ENCODE measurements around the gene RPS8. TPM values are rescaled to one million over a fixed set of nuclear protein-coding genes. Genes with fewer than 3 reads are reported as not detected.

Gene RPS8
- total RNA-seq, 2 experiments from 2014 or later: 2,658 to 2,665 TPM

DNA sequence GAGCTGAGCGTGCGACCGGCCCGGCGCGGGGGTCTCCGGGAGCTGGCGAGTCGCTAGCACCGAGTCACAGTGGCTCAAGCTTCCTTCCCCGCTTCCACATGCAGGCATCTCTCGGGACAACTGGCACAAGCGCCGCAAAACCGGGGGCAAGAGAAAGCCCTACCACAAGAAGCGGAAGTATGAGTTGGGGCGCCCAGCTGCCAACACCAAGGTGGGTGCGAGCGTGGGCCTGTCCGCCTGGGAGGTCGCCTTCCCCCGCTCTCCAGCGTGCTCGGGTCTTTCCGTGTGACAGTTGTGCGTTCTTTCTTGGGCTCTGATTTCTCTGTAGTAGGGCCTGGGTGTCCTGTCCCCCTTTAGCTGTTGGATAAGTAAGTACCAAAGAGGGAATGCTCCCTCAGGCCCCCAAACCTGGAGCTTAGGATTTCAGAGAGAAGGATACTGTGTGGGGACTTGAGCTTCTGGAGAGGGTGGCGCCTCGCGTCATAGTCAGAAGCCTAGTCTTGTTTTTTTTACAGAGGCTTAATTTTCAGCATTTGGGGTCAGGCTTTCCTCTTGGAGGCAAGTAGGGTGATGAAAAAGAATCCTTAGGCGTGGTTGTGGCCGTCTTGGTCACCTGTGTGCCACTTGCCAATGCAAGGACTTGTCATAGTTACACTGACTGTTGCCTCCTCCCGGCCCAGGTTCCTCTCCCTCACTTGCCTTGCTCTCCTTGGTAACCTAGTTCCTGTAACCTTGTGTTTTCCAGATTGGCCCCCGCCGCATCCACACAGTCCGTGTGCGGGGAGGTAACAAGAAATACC, 790 bp downstream of the RPS8 start:
- Mint-ChIP-seq H3K27me3 (no peaks in the 10 kb centered on the region), H3K27ac (peak overlapping the region; percentile 97), H3K4me1 (peaks cover 33% of the 10 kb centered on the region), H3K36me3 (peaks cover 66% of the 10 kb centered on the region), H3K9me3 (no peaks in the 10 kb centered on the region), H3K4me3 (peak overlapping the region; percentile 94)
- peak; percentile 37 for DNase-seq

DNA sequence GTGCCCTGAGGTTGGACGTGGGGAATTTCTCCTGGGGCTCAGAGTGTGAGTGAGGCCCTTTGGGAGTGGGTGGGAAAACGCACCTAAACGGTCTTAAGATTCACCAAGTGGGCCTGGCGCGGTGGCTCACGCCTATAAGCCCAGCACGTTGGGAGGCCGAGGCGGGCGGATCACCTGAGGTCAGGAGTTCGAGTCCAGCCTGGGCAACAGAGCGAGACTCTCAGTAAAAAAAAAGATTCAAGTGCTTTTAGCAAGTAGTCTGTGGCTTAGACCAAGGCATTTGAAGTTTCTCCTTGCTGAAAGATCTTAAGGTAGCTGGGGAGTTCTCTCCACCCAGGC, 1.4 kb downstream of the RPS8 start:
- Mint-ChIP-seq H3K27me3 (no peaks in the 10 kb centered on the region), H3K27ac (peak overlapping the region; percentile 97), H3K9me3 (no peaks in the 10 kb centered on the region), H3K4me3 (peak overlapping the region; percentile 94), H3K4me1 (peaks cover 35% of the 10 kb centered on the region), H3K36me3 (peaks cover 72% of the 10 kb centered on the region)
- no peak for DNase-seq

DNA sequence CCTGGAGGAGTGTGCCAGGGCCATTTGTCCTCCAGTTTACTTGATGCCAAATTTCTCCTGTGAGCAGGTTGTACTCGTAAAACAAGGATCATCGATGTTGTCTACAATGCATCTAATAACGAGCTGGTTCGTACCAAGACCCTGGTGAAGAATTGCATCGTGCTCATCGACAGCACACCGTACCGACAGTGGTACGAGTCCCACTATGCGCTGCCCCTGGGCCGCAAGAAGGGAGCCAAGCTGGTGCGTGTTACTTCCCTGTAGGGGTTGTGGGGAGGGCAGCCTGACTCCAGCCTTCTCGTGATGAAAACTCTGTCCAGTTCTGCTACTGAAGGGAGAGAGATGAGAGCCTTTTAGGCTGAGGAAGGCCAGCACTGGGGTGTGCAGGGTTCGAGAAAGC, 2.2 kb downstream of the RPS8 start:
- Mint-ChIP-seq H3K27me3 (no peaks in the 10 kb centered on the region), H3K4me1 (peaks cover 35% of the 10 kb centered on the region), H3K27ac (peak overlapping the region; percentile 97), H3K9me3 (no peaks in the 10 kb centered on the region), H3K4me3 (peak overlapping the region; percentile 94), H3K36me3 (peaks cover 78% of the 10 kb centered on the region)
- DNase-seq: no peak

DNA sequence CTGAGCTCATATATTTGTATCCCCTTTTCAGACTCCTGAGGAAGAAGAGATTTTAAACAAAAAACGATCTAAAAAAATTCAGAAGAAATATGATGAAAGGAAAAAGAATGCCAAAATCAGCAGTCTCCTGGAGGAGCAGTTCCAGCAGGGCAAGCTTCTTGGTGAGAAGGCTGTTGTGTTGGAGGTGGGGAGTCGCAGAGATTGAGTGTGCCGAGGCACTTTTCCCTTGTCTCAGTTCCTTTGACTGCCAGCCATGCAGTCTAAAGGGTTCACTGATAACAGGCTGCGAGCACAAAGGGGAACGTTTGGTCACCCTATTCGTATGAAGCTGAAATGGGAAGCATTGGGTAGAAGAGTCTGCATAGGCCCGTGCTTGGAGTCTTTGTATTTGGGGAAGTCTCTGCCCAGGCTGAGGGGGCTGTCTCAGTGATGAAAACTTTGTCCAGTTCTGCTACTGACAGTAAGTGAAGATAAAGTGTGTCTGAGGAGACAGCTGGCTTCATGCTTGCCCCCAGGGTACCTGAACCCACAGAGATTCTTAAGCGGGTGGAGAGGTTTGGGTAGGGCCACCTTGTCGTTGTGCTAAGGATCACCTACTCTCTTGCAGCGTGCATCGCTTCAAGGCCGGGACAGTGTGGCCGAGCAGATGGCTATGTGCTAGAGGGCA, 2.8 kb downstream of the RPS8 start:
- Mint-ChIP-seq H3K9me3 (no peaks in the 10 kb centered on the region), H3K27ac (peak overlapping the region; percentile 97), H3K4me1 (peaks cover 35% of the 10 kb centered on the region), H3K36me3 (peaks cover 75% of the 10 kb centered on the region), H3K27me3 (no peaks in the 10 kb centered on the region), H3K4me3 (peak overlapping the region; percentile 94)
- DNase-seq: no peak

DNA sequence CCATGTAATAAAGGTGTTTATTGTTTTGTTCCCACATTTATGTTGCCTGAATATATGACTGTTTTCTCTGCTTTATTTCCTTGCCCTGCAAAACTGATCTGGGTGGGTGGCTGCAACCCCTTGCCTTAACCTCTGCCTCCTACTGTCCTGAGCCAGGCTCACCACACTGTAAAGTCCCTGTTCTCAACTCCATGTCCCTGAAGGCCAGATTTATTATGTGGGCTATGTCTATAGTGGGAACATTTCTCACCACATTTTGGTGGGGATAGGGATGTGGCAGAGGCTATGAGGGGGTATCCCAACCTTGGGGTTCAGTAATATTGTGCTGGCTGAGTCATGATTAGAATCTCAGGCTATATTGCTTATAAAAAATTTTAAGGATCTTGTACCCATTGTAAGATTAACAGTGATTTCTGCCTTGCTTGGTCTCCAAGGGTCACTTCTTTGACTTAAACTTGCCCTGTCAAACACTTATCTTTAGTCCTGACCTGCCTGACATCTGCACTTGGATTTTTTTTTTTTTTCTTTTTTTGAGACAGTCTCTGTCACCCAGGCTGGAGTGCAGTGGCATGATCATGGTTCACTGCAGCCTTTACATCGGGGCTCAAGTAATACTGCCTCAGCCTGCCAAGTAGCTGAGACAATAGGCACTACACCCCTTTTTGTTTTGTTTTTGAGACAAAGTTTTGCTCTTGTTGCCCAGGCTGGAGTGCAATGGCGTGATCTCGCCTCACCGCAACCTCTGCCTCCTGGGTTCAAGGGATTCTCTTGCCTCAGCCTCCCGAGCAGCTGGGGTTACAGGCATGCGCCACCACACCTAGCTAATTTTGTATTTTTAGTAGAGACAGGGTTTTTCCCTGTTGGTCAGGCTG, 3.6 kb downstream of the RPS8 start:
- H3K4me1 Mint-ChIP-seq: peaks cover 40% of the 10 kb centered on the region
- no peak for DNase-seq

DNA sequence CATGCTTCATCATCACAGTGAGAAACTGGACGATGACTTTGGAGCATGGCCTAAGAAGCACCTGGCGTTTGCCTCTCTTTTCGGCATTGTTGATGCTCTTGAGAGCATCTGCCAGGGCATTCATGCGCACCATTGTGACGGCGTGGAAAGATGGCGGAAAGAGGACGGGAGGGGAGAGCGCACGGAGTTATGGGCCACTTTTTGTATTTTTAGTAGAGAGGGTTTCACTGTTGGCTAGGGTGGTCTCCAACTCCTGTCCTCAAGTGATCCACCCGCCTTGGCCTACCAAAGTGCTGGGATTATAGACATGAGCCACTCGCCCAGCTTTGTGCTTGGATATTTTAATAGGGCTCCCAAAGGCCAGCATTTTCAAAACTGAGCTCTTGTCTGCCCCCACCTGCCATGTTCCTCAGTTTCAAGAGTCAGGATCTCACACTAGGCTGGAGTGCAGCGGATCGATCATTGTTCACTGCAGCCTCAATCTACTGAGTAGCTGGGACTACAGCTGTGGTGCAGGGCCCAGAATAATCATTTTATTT, 5.3 kb downstream of the RPS8 start:
- H3K4me1 Mint-ChIP-seq: peaks cover 45% of the 10 kb centered on the region
- H3K4me3 Mint-ChIP-seq: no peak overlapping the region
- H3K27ac Mint-ChIP-seq: peak overlapping the region; percentile 42
- H3K9me3 Mint-ChIP-seq: no peaks in the 10 kb centered on the region
- H3K27me3 Mint-ChIP-seq: no peaks in the 10 kb centered on the region
- no peak for DNase-seq
- H3K36me3 Mint-ChIP-seq: peaks cover 68% of the 10 kb centered on the region

More for the DNA sequence above, 3.6 kb downstream of the RPS8 start:
- Mint-ChIP-seq H3K9me3 (no peaks in the 10 kb centered on the region), H3K4me3 (peak overlapping the region; percentile 94), H3K27ac (peak overlapping the region; percentile 85), H3K36me3 (peaks cover 76% of the 10 kb centered on the region), H3K27me3 (no peaks in the 10 kb centered on the region)

DNA sequence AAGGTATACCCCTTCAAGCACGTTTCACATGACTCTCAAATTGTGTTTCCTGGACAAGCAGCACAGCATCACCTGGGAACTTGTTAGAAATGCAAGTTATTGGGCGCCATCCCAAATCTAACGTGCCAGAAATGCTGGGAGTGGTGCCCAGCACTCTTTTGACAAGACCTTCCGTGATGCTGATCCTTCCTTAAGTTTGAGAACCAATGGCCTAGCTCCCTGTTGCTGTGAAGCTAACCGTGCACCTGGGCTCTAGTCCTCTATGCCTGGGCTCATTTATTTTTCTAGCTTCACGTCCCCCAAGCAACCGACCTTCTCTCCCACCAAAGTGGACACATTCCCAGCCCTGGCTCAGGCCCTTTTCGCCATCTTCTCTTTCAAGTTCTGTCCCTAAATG, 8.4 kb downstream of the RPS8 start:
- peaks cover 38% of the 10 kb centered on the region for H3K4me1 Mint-ChIP-seq
- no peaks in the 10 kb centered on the region for H3K9me3 Mint-ChIP-seq
- H3K36me3 Mint-ChIP-seq: peaks cover 38% of the 10 kb centered on the region

DNA sequence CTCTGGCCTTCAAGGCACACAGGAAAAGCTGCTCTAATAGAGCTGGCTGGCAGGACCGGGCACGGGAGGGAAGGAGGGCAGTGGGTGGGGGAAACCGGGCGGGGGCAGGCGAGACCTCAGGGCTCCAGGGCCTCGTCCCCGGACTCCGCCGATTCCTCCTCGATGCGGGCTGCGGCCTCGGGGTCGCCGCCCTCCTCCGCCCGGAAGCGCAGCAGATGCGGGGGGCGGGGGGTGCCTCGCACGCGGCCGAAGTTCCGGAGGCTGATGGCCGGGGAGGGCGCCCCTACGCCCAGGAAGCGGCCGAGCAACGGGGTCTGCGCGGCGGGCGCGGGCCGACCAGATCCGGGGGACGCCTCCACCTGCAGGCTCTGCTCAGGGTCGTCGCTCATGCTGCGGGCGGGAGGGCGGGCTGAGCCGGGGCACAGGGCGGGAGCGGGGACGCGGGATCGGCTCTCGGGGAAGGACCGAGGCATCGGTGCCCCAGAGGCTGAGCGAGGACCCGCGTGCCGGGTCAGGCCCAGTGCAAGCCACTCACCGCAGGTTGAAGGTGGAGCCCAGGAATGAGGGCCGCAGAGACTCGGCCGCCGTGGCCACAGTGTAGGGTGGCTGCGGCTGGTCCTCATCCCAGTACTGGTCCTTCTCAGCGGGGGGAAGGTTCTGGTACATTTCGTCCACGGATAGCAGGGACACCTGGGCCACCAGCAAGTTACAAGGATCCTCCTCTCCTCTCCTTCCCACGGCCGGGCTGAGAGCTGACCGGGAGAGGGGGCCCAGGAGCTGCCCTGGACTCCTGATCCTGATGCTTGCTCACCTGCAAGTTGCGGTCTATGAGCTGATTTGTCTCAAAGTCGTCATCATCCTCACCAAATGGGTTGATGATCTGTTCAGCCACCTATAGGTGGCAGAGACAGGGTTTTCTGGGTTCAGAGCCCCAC, 9.0 kb downstream of the RPS8 start:
- Mint-ChIP-seq H3K36me3 (peaks cover 31% of the 10 kb centered on the region), H3K27ac (peak overlapping the region; percentile 86), H3K27me3 (no peaks in the 10 kb centered on the region), H3K9me3 (no peaks in the 10 kb centered on the region), H3K4me3 (peak overlapping the region; percentile 81), H3K4me1 (peaks cover 36% of the 10 kb centered on the region)
- DNase-seq: peak; percentile 55

More for the DNA sequence above, 8.4 kb downstream of the RPS8 start:
- DNase-seq: no peak
- Mint-ChIP-seq H3K27ac (peak overlapping the region; percentile 71), H3K4me3 (peak overlapping the region; percentile 68), H3K27me3 (no peaks in the 10 kb centered on the region)

DNA sequence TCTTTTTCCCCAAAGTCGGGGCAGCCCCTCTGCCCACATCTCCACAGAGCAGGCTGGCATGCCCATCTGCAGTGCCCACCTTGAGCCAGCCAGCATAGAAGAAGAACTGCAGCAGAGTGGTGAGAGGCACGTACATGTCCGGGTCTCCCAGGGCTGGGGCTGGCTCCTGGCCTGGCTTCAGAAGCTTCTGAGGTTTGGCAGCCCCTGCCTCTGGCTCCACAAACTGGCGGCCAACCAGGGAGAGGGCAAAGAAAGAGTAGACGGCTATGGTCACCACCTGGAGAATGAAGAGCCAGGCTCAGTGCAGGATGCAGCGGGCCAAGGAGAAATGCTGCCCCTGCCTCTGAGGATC, 9.7 kb downstream of the RPS8 start:
- H3K27ac Mint-ChIP-seq: peak overlapping the region; percentile 86
- H3K36me3 Mint-ChIP-seq: peaks cover 25% of the 10 kb centered on the region
- H3K4me1 Mint-ChIP-seq: peaks cover 36% of the 10 kb centered on the region
- H3K9me3 Mint-ChIP-seq: no peaks in the 10 kb centered on the region
- no peaks in the 10 kb centered on the region for H3K27me3 Mint-ChIP-seq
- DNase-seq: no peak
- peak overlapping the region; percentile 81 for H3K4me3 Mint-ChIP-seq

DNA sequence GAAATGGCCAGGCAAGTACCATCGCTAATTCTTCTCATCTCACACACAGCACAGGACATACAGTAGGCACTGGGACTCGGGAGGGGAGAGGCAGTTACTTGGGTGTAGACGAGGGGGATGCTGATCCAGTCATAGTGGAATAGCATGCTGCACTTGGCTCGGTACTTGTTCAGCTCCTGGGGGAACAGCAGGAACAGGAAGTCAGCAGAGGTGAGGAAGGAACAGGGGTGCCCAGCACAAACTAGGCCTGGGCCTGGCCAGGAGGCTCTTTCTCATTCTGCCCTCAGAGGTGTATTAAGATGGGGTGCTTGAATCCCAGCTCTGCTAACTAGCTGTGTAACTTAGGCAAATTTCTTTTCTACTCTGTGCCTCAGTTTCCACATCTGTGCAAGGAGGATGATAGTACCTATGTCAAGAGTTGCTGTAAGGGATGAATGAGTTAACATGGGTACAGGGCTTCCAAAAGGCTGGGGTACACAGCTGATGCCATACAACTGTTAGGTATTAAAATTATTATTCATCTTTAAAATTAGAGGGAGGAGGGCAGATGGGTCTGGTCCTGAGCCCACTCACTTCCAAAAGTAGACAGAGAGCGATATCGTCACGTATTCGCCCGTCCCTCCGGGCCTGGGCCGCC, 10.3 kb downstream of the RPS8 start:
- no peaks in the 10 kb centered on the region for H3K9me3 Mint-ChIP-seq
- no peaks in the 10 kb centered on the region for H3K27me3 Mint-ChIP-seq
- peak overlapping the region; percentile 81 for H3K4me3 Mint-ChIP-seq
- H3K27ac Mint-ChIP-seq: peak overlapping the region; percentile 86
- peaks cover 32% of the 10 kb centered on the region for H3K4me1 Mint-ChIP-seq
- peaks cover 19% of the 10 kb centered on the region for H3K36me3 Mint-ChIP-seq
- no peak for DNase-seq

DNA sequence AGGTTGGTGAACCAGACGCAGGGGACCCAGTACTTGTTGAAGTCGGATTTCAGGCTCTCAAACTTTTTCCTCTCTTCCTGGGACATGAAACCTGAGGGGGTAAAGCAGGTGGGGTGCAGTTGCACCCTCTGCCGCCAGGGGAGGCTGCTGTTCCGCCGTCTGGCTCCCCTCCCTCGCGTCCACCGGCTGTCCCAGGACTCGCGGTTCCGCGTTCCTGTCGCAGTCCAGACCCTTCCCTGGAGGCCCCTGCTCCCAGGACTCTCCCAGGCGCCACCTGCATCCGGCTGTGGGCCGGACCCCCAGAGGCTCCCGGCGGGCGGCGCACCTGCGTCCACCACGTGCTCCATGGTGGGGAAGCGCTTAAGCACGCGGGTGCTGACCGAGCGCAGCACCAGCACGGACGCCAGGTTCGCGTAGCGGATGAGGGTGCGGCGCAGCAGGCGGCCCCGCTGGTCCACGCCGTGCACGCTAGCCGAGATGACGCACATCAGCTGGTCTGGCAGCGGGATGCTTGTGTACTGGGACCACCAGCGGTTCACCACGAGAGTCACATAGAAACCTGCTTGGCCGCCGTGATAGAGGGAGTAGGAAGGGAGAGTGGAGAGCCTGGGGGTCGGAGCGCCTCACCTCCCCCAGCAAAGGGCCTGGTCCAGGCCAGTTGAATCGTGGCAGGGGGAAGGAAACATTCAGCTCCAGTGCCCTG, 10.9 kb downstream of the RPS8 start:
- Mint-ChIP-seq H3K4me3 (peak overlapping the region; percentile 81), H3K36me3 (peaks cover 13% of the 10 kb centered on the region), H3K4me1 (peaks cover 35% of the 10 kb centered on the region), H3K27me3 (no peaks in the 10 kb centered on the region), H3K9me3 (no peaks in the 10 kb centered on the region), H3K27ac (peak overlapping the region; percentile 86)
- peak; percentile 81 for DNase-seq

DNA sequence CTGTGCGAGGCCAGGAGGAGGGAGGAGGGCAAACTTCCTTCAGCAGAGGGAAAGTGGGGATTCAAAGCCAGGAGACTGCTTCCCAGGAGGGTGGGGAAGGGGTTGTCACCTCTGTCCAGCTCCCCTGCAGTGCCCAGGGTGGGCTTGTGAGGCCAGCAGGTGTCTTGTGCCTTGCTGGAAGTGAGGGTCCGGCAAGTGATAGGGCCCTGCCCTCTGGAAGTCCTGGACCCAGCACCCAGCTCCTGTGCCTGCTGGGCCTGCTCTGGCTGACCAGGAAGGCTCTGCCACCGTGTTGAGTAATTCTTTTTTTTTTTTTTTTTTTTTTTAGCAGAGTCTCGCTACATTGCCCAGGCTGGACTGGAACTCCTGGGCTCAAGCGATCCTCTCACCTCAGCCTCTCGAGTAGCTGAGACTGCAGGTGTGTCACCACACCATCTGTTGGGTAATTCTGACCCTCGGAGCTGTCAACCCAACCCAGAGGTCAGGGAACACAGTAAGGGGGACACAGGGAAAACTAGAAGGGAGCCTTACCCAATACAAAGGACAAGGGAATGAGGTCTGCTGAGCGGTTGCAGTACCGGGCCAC, 11.6 kb downstream of the RPS8 start:
- H3K27me3 Mint-ChIP-seq: no peaks in the 10 kb centered on the region
- H3K9me3 Mint-ChIP-seq: no peaks in the 10 kb centered on the region
- H3K4me1 Mint-ChIP-seq: peaks cover 33% of the 10 kb centered on the region
- peak overlapping the region; percentile 81 for H3K4me3 Mint-ChIP-seq
- no peak for DNase-seq
- peaks cover 7% of the 10 kb centered on the region for H3K36me3 Mint-ChIP-seq
- peak overlapping the region; percentile 86 for H3K27ac Mint-ChIP-seq

DNA sequence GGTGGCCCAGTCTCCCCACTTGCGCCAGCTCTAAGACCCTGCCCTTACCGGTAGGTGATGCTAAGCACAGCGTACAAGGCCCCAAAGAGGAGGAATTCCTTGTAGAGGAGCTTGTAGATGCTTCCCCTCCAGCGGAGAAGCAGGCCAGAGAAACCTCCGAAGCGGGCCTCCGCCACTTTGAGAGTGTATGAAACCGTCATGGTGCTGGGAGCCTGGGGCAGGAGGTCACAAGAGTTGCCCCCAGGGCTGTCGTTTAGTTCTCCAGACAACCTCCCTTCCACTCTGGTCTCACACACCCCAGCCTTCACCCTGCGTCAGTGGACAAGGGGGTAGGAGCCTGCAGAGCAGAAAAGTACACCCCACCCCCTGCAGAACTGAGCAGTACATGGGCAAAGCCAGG, 12.2 kb downstream of the RPS8 start:
- no peak for DNase-seq
- peaks cover 32% of the 10 kb centered on the region for H3K4me1 Mint-ChIP-seq
- no peaks in the 10 kb centered on the region for H3K27me3 Mint-ChIP-seq
- no peak overlapping the region for H3K27ac Mint-ChIP-seq
- H3K4me3 Mint-ChIP-seq: no peak overlapping the region
- H3K9me3 Mint-ChIP-seq: no peaks in the 10 kb centered on the region
- peaks cover 4% of the 10 kb centered on the region for H3K36me3 Mint-ChIP-seq
